ENCODE data around the gene SIM1.
"Not testable (repeated sequence)": the region's sequence is repeated elsewhere in the genome, so short reads cannot be mapped to it uniquely, and the experiment has no call there.

Gene SIM1

GRCh38 chr6:100426241-100426640, 38.5 kb downstream of the SIM1 start:
- no peak for DNase-seq (ENCODE audit: low read depth)

DNA sequence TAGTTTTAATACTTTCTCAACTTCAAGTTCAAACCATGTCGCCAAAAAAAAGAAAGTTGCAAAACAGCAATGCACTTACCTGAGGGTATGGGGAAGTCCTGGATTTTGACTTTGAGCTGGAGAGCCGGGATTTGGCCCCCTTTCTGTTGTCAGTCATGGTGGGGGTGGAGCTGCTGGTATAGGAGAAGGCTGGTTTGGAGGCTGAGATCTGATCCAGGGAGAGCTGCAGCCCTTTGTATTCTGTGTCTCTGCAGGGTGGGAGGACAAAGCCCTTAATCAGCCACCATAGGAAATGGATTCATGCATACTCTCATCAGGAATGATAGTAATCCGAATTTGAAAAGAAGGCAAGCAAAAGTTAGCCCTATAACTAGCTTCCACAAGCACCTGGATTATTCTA, 44.0 kb downstream of the SIM1 start:
- DNase-seq (ENCODE audit: low read depth): no peak

DNA sequence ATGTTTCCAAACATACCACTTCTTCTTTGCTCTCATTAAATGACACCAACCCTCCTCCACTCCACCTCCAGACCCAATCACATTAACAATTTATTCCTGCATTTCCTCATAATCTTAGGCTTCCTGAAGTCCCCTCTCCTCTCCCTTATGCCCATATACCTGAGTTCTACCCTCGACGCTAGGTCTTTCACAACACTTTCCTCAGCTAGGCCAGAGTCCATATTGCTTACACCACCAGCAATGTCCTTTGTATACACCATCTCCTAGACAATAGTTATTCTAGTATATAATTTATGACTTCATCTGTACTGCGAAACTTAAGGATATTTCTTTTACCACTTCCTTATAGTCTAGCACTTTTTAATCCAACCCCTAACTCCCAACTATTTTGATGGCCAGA, 47.7 kb downstream of the SIM1 start:
- DNase-seq (ENCODE audit: low read depth): no peak

- DNase-seq (ENCODE audit: low read depth): no peak
Observed at GRCh38 chr6:100415768-100416167, 49.0 kb downstream of the SIM1 start.

DNA sequence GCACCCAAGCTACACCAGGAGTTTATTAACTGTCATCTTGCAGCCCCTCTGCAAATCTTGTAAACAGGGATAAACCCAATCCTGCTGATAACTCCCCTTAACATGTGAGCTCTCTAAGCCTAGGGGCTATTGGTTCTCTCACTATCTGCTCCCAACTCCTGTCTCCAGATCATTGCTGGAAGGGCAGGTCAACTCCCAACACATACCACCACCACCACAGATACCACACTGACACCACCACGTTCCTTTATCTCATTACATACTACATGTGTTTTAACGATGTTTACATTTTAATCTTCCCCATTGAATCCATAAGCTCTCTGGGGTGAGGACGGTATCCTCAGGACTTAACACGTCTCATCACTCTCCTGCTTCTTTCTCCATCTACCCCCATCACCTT, 51.8 kb downstream of the SIM1 start:
- no peak for DNase-seq (ENCODE audit: low read depth)

- no peak for DNase-seq (ENCODE audit: low read depth)
Observed at GRCh38 chr6:100404051-100404450, 60.7 kb downstream of the SIM1 start.

DNA sequence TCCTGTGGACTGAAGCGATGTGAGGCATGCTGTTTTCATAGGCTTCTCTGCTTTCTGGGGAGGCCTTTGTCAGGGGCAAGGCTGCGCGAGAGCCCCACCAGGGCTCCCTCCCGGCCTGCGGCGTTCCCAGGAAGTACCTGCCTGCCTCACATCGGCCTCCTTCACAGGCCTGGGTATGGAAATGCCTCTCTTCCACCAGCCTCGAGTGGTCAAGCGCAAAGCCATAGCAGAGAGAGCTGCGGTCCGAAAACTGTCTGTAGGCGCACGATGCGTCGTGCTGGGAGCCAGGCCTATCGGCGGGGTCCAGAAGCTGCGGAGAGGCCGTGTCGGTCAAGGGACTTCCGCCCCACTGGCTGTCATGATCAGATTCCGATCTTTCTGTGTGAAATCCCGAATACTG, 71.2 kb downstream of the SIM1 start:
- no peak for DNase-seq (ENCODE audit: low read depth)

DNA sequence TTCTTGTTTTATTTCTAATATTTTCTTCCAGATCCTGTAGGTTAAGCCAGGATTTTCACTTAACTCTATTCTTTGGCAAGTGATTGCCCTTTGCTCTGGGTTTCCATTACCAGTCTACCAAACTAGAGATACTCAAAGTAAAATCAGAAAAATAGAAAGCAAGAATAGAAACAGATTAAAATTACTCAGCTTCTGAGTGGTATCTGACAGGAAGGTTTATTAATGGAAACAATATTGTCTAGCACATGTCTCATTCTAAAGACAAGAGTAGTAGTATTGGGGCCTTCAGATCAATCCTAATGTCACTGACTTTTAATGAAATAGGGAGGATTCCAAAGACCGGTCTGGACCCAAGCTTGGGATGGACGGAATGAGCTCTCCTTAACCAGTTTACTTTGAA, 72.3 kb downstream of the SIM1 start:
- DNase-seq (ENCODE audit: low read depth): no peak

DNA sequence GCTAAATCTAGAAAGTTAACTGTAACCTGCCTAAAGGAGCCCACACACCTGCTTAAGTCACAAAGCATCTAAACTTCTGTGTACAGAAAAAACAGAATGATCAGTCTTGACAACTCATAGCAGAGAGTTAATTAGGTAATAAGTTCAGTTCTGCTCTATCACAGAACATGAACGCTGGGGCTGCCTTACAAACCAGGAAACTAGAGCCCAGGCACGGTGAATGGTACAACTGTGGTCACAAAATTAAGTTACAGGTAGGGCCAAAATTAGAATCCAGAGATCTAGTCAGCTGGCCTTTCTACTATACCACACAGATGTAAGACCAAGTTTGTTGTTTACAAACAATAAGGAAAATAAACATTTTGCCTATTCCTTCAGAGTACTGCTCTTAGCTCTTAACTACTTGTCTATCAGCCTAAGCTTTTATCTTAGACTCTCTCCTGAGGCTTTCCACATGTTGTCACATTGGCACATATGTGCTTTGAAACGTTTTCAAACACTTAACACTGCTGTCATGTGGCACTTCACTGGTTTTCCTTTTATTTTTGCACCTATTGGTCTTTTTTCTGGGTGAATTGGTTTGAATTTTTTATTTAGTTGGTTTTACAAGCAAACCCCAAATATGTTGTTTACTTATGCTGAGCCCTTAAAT, 75.7 kb downstream of the SIM1 start:
- no peak for DNase-seq (ENCODE audit: low read depth)

- no peak for DNase-seq (ENCODE audit: low read depth)
Observed at GRCh38 chr6:100382767-100383195, 81.9 kb downstream of the SIM1 start.

- no peak for DNase-seq (ENCODE audit: low read depth)
Observed at GRCh38 chr6:100382031-100382430, 82.7 kb downstream of the SIM1 start.

- no peak for DNase-seq (ENCODE audit: low read depth)
Observed at GRCh38 chr6:100381111-100381510, 83.6 kb downstream of the SIM1 start.

GRCh38 chr6:100379386-100379785, 85.3 kb downstream of the SIM1 start:
- DNase-seq (ENCODE audit: low read depth): no peak

DNA sequence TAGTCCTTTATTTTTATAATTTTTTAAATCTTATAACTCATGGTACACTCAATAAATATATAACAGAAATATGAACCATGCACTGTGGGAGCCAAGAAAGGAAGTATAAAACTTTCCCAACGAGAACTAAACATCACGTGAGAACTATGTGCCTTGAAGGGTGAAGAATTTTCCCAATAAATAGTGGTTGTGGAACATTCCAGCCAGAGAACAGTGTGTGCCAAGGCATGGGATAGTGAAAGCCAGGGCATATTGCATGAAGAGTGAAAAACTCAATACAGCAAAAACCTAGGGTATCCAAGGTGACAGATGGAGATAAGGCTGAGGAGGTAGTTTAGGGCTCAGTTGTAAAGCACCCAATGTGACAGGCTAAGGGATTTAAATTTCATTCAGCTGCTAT, 86.1 kb downstream of the SIM1 start:
- DNase-seq (ENCODE audit: low read depth): no peak

GRCh38 chr6:100376103-100376502, 88.6 kb downstream of the SIM1 start:
- no peak for DNase-seq (ENCODE audit: low read depth)

DNA sequence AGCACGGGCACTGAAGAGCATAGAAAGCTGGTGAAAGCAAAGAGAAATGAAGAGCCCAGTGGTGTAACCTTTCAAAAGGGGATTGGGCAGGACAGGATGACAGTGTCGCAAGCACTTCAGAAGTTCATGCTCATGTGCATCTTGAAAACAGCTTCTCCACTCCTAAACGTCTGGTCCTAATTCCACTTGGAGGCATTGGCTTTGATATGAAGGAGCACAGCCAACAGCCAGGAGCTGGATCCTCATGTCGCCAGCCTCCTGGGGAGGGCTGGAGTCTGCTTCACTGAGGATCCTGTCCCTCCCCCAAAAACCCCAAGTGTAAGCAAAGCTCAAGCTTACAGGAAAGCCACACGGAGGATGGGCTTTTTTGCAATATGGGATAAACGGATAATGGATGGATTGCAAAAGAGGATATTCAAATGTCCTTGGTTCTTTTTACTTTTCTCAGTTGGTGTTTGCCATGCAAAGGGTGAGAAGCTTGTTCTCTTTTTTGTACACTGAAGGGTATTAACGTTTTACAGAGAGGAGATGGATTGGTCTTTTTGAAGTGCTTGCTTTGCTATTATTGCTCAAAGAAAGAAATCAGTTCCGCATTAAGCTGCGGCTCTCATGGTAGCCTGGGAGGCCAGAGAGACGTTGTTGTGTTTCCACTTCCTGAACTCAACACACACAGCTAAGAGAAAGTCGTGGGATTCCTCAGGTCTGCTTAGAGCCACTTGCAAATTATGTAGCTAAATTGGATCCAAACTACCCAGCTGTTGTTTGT, 92.2 kb downstream of the SIM1 start:
- no peak for DNase-seq (ENCODE audit: low read depth)

GRCh38 chr6:100371591-100371990, 93.1 kb downstream of the SIM1 start:
- DNase-seq (ENCODE audit: low read depth): no peak

GRCh38 chr6:100370265-100370664, 94.5 kb downstream of the SIM1 start:
- DNase-seq (ENCODE audit: low read depth): no peak

DNA sequence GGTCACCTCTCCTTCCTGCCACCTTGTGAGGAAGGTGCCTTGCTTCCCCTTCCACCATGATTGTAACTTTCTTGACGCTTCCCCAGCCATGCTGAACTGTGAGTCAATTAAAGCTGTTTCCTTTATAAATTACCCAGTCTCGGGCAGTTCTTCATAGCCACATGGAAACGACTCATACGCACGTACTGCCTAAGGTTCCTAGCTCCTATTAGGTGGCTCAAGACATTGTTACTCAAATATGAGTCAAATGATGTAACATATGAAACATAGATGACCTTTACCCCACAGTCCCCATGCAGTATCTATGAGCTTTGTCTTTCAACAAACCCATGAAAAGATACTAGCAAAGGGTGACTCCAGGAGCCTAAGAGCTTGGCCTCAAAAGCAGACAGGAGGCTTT, 98.3 kb downstream of the SIM1 start:
- no peak for DNase-seq (ENCODE audit: low read depth)

GRCh38 chr6:100363651-100364050, 101.1 kb downstream of the SIM1 start:
- no peak for DNase-seq (ENCODE audit: low read depth)

DNA sequence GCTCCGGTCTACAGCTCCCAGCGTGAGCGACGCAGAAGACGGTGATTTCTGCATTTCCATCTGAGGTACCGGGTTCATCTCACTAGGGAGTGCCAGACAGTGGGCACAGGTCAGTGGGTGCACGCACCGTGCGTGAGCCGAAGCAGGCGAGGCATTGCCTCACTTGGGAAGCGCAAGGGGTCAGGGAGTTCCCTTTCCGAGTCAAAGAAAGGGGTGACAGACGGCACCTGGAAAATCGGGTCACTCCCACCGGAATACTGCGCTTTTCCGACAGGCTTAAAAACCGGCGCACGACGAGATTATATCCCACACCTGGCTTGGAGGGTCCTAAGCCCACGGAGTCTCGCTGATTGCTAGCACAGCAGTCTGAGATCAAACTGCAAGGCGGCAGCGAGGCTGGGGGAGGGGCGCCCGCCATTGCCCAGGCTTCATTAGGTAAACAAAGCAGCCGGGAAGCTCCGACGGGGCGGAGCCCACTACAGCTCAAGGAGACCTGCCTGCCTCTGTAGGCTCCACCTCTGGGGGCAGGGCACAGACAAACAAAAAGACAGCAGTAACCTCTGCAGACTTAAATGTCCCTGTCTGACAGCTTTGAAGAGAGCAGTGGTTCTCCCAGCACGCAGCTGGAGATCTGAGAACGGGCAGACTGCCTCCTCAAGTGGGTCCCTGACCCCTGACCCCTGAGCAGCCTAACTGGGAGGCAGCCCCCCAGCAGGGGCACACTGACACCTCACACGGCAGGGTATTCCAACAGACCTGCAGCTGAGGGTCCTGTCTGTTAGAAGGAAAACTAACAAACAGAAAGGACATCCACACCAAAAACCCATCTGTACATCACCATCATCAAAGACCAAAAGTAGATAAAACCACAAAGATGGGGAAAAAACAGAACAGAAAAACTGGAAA, 109.7 kb downstream of the SIM1 start:
- not testable (repeated sequence) for DNase-seq (ENCODE audit: low read depth)

DNA sequence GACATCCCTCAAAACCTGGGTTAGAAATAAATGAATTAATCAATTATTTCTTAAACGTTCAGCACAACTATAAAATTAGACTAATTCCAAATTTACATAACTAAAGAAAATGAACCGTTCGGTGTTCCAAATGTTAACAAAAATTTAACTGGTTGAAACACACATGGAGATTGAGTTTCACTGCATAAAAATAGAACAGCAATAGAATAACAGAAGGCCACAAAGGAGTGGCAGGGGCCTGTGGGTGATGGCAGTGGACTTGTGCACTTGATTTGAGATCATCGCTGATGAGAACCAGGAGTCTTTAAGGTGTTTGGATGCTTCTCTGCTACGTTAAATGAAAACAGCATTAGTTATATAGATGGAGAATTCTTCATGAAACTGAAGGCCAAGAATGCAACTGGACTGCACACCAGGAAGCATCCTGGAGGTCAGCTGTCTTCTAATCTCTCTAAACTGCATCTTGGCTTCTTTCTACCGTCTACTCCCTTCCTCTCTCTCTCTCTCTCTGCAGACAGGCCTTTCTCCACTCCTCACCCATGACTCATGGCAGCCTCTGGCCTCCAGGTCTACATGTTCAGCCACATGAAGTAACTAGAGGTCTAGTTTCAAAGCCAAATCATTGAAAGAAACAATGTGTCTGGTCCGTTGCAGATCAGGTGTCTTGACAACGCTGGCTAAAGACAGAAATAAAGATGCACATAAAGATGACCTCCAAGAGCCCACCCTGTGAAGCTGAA, 111.3 kb downstream of the SIM1 start:
- no peak for DNase-seq (ENCODE audit: low read depth)
